HG03280 (cell line): ENCODE data around the gene ZDHHC14.

Source experiments
- ATAC-seq: cut with Tn5 transposase; IDR thresholded peaks from one replicate; pipeline ENCODE4 v1.9.1; 2021; ENCODE audit warnings: mild to moderate bottlenecking, moderate library complexity; ENCODE audit not compliant: unreplicated experiment

The ZDHHC14 gene

DNA sequence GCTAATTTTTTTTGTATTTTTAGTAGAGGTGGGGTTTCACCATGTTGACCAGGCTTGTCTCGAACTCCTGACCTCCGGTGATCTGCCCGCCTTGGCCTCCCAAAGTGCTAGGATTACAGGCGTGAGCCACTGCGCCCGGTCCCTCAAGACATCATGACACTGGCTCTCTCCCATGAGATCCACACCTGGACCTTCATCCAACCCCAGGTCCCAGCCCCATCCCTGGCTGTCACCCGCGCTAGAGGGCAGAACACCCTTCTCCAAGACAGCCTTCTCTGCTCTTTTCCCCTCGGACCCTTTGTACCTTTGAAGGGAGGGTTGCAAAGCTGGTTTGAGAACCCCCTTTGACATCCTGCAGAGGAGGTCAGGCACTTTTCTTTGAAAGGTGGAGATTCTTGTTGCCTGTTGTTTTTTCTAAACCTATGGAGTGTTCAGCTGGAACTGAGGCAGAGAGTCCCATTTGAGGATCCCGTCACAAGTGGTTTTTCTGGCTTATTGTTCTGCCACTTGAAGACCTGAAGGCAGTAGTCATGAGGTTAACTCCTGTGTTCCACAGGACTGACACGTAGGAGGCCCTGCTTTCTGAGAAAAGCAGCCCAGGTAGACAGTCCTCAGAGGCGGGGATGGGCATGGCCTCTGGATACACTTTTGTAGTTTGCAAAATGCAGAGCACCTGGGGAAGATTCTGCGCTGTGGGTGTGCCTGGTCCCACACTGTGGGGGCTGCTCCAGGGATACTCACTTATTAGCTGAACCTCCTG lies 270.9 kb downstream of the ZDHHC14 start:
- ATAC-seq: no peak

DNA sequence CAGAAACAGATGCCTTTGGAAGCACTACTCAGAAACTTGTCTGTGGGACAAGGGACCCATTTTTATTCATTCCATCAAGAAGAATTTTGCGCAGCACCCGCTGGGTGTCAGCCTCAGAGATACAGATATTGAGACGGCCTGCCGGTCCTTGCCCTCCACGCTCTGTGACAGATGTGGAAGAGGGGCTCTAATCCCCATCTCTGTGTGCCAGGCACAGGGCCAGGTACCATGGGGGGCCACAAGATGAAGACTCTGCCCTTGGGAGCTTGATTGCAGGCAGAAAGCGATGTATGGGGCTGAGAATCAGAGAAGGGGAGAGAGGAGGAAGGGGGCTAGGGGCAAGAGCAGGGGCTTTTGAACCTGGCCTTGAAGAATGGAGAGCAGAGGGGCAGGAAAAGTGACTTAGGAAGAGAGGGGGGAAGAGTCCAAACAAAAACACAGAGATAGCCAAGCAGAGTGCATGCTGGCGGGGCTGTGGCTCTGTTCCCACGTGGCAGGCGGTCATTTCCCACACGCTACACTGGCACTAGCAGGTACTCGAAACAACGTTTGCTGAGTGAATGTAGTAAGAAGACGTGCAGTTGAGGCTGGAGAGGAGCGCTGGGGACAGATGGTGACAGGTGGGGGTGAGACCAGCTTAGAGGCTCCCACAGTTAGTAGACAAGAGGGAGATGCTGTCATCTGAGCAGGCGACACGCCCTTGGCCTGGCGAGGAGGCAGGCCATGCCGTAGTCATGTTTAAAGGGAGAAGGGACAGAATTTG lies 271.8 kb downstream of the ZDHHC14 start:
- no peak for ATAC-seq

DNA sequence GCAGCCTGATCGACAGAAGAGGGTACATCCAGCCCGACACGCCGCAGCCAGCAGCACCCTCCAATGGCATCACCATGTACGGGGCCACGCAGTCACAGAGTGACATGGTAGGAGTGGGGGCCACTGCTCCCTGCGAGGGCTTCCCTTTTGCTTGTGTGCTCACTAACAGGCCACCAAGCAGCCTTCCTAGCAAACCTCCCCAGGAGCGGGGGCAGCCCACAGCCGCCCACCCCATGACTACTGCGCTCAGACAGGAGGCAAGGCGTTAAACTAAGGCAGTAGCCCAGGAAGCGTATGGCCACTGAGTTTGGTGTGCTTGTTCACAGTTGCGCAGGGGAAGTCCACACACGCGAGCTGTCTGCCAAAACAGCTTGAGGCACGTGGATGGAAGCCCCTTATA lies 272.5 kb downstream of the ZDHHC14 start:
- ATAC-seq: no peak

DNA sequence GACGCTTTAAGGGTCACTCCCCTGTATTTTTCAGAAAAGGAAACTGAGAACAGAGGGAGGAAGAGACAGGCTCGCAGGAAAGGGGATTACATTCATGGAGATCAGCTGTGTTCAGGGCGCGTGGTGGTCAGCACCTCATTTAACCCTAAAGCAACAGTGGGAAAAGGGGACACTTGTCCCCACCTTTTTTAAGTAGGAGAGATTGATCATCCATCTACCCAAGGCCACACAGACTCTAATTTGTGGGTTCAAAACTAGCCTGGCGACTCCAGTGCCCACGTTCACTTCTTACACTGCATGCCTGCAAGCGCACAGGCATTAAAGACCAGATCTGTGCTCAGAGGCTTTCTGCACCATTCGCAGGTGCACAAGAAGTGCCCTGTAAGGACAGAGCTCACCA lies 274.1 kb downstream of the ZDHHC14 start:
- ATAC-seq: no peak

DNA sequence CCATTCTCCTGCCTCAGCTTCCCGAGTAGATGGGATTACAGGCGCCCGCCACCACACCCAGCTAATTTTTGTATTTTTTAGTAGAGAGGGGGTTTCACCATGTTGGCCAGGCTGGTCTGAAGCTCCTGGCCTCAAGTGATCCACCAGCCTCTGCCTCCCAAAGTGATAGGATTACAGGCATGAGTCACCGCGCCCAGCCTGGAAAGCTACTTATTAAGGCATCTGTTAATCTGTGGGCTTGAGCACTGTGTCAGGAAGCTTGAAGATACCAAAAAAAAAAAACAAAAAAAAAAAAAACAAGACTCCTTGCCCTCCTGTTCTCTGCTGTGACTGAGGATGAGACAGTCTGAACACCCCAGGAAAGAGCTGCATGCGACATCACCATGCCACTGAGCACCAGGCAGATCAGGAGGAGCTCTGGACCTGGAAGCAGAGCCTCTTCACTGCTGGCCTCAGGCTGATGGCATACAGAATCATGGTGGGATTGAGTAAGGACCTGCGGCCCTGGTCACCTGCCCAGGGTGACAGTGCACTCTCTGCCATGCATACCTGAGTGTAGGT lies 275.5 kb downstream of the ZDHHC14 start:
- no peak for ATAC-seq

DNA sequence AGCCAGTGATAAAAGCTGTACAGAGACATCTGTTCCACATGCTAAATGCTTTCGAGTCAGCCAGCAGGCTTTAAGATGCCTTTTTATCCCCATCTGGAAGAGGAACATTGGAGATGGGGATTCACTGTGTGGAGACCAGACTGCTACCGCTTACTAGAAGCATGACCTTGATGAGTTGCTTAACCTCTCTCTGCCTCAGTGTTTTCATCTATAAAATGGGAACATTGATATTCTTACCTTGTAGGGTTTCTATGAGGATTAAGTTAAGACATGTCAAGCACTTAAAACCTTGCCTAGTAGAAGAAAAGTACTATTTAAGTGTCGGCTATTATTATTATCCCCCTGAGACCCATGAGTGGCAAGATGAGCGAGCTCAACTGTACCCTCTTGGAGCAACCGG lies 276.8 kb downstream of the ZDHHC14 start:
- ATAC-seq: no peak

DNA sequence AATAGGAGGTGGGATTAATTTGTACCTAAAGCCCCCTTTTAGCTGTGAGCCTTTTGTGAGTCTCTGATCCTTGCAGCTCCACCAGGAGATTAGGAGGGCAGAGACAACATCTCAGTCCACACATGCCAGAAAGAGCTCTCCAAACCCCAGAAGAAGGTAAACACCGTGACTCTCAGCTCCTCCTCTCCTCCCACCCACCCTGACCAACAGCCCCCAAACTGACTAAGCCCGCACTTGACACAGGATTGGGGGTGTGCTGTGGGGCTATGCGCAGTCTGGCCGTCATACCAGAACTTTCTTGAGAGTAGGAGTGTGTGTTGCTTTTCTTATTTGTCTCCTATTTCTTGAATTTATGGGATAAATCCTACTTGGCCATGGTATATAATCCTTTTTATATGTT lies 277.3 kb downstream of the ZDHHC14 start:
- no peak for ATAC-seq

DNA sequence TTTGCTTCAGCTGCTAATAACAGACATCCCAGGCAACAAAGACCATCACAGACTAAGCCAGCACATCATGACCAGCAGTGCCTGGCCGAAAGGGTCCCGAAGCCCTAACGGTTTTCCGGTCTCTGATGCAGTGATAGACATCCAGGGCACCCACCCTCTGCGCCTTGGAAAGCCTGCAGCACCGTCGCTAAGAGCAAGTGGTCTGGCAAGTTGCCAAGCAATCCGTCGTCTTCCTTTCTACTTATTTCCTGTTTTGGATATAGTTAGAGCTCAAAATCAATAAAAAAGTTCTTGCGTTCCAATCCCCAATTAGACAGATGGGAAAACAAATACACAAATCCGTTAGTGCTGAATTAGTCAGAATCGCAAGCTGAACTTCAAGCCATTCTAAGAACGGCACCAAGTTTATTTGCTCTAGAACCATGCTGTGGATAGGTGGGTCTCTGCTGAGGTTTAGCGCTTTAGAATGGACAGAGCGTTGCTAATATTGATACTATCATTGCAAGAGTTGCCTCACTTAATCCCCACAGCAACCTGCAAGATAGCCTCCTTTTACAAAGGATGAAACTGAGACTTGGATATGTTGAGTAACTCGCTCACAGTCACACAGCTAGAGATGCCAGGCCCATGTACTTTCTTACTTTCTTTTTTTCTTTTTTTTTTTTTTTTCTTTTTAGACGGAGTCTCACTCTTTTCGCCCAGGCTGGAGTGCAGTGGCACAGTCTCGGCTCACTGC lies 278.7 kb downstream of the ZDHHC14 start:
- no peak for ATAC-seq

DNA sequence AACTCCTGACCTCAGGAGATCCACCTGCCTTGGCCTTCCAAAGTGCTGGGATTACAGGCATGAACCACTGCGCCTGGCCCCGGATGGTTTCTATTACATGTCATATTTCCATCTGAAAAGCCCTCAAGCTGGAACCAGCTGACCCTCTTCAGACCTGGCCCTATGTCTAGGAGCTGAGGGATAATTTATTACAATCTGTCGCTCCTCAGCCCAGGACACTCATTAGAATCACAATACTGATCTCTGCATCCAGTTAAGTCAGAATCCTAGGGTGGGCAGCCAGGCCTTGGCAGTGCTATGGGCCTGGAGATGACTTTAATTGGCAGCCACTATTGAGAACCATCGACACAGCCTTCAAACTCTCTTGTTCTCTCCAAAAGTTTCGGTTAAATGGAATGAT lies 279.4 kb downstream of the ZDHHC14 start:
- ATAC-seq: no peak

DNA sequence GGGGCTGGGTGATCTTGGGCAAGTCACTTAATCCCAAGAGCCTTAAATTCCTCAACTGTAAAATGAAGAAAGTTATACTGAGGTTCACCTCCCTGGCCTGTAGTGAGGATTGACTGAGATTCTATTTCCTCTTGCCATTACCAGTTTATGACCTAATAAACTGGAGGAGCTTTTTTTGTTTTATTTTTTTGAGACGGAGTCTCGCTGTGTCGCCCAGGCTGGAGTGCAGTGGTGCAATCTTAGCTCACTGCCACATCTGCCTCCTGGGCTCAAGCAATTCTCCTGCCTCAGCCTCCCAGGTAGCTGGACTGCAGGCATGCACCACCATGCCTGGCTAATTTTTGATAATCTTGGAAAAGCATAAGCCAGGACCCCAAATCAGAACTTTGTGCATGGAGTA lies 280.7 kb downstream of the ZDHHC14 start:
- no peak for ATAC-seq

DNA sequence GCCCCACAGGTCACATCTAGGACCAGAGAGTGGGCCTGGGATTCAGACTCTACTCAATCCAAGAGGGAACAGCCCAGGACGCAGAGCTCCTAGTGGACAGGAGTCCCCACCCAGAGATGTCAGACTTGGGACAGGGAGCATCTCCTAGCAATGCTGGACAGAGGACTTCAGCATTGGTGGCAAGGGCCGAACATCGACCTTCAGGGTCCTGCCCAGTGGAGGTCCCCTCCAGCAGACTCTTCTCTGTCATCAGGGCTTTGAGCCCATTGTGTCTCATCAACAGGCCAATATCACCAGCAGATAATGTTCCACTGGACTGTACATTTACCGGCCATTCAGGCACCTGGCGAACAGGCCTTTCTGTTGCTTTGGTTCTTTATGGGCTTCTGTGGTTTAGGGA lies 282.3 kb downstream of the ZDHHC14 start:
- no peak for ATAC-seq

DNA sequence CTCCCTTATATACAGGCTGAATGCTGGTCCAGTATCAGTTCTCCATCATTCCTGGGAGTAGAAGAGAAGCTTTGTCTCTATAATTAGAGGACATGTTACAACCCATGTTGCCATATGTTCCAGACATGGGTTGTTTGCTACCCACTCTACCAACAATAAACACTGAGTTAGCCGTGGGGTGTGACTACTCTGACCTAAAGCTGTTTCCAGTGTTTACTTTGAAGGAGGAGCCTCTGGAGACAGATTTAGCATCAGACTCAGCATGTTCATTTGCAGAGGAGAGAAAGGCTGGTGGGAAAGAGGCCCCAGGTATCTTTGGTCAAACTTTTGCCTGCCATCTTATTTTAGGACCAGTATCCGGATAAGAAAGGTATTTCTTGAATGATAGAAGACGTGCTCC lies 284.2 kb downstream of the ZDHHC14 start:
- no peak for ATAC-seq

DNA sequence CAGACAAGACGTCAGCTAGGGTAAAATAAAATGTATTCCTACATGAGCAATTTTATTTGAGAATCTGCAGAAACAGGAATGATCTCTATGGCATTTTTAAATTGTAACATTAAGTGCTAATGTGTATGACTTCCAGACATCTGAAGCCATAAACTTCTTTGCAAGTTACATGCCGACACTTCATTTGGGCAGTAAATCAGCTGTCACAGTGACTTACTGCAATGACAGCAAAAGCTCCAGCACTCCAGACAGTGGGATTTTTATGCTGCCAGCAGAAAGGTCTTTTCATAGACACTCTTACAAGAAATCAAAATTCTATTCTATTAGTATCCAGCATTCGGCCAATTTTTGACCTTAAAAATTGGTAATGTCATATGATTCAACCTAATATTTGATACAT lies 285.7 kb downstream of the ZDHHC14 start:
- ATAC-seq: no peak

DNA sequence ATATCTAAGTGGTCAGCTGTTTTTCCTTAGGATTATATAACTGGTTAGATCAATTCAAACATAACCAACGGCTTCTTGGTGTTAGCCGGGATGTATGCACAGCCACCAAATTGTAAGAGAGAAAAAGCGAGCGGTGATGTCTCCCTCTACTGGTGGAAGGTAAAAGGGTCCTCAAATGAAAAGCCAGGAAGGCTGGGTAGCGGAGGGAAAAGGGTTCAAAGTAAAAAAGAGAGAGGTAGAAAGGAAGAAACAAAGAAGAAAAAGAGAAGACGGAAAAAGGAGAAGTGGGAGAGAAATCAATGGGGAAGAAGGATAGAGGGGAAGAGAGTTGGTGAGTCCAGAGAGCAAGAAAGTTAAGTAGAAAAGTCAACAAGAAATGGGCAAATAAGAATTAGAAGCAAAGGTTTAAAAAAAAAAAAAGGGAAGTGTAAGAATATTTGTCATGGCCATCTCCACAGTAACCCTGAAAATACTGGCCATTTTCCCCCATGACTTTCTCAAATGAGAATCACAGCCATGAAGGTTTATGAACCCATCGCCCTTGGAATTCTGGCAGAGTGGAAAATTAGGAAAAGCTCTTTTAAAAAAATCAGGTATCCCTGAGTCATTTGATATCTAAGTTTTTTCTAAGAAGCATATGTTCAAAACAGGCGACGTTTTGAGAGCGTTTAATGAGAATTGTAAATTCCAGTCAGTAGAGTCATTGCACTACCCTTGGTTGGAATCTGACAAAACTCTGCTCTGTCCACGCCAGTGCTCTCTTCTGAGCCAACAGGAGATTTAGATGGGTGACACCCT lies 286.4 kb downstream of the ZDHHC14 start:
- no peak for ATAC-seq

DNA sequence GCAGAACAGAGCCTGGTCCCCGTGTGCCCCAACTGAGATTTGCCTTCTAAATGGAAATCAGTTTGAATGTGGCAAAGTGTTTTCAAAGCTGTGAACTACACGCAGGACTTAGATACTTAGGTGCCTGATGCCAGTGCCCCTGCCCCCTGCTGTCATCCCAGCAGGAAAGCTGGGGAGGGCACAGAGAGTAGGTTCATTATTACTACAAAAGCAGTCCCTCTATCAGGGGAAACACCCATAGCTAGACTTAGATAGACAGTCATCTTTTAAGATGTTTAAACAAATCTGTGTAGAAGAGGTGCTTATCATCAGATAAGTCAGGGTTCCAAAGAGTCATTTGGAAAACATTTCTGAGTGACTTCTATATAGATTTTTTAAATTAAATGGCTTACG lies 287.0 kb downstream of the ZDHHC14 start:
- ATAC-seq: no peak

DNA sequence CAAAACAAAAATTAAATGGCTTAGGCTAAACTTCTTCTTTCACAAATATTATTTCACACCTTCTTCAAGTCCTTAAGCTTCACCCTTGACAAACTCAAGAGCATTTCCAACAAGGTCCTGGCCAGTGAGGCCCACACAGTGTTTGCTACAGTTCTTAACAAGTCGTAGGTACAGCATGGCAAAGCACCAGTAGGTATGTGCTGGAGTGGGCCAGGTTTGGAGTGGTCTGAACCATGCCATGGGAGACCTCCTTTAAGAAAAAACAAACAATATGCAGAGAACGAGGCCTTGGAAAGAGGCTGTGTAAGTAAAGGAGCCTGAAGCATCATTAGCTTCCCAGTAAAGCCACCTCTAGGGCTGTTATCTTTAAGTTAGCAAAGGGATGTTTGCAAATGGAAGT lies 287.7 kb downstream of the ZDHHC14 start:
- ATAC-seq: no peak

DNA sequence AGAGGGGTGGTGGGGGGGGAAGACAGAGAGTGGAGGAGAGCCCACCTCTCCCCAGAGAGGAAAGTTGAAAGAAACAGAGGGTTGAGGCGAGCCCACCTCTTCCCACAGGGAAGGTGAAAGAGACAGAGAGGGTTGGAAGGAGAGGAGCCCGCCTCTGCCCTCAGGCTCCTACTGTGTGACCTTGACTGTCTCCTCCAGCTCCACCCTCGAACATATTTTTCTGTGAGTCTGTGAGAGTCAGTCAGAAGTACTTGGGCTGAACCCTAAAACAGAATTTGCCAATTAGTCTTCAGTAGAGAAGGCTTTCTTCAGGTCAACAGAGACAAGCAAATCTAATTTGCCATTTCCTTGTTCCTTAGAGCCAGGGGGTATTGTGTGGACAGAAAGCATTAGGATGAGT lies 288.3 kb downstream of the ZDHHC14 start:
- ATAC-seq: no peak

DNA sequence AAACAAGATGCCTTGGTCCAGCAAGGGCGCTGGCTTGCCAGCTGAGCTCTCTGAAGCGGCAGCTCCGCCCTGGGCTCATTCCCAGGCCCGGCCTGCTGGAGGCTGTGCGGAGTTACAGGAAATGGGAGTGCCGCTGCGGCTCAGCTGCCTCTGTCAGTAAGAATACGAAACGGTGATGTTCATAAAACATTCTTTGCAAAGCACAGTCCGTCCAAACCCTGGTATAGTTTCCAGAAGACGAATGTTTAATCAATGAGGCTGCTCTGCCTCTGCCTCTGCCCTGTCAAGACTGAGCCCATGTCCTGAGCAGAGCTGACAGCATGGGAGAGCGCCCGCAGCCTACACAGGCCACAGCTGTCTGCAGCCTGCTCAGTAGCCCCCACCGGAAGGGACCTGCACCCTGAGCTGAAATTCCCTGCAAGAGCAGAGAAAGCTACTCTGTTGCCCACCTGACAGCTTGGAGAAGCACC lies 288.8 kb downstream of the ZDHHC14 start:
- no peak for ATAC-seq

DNA sequence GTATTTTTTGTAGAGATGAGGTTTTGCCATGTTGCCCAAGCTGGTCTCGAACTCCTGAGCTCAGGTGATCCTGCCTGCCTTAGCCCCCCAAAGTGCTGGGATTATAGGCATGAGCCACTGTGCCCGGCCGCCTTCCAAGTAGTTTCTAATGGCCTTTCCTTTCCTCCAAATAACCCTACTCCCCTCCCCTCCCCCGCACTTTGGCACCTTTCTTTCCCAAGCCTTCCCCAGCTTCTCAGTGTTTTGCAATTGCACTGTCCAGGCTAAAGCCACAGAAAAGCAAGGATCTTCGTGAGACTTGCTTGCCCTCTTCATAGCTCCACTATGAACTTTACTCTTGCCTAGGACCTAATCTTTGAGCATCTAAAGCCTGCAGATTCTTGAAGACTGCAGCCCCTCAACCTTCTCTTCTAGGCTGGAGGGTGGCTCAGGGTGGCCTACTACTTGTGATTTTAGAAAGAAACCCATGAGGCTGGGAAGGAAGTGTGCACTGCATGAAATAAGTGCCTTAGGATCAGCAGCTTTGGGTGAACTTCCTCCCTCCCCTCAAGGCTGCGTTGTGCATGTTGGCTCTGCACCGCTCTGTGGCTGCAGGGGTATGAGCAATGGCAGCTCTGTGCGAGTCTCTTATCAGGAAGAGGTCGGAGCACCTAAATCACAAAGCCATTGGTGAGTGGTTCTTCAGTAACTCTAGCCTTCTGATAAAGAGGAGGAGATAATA lies 289.6 kb downstream of the ZDHHC14 start:
- ATAC-seq: no peak
